Frontal cortex (tissue), 4 donors: ENCODE data around the gene ZNF385B. TPM values are rescaled to one million over a fixed set of nuclear protein-coding genes. Genes with fewer than 3 reads are reported as not detected.

Experiments
- DNase-seq, 2 donors: peaks; one replicate each; pipeline ENCODE4 v3.0.0; 2012; ENCODE audit warnings: low spot score in 2 of 2
- FAIRE-seq: peaks from 2 replicates; lab custom pipeline; 2012; peaks lifted over from hg19 to GRCh38; lab: Jason Lieb, UNC
- total RNA-seq: library from RNA; depleted of rRNA; stranded (reverse); fragments of >200 nt; gene quantifications from one replicate; pipeline ENCODE4 v1.2.3, GENCODE V29; 2014
- donor health status: control.
- donor health status: control.
- donor health status: control.

ZNF385B gene
- total RNA-seq, 1 donor from 2014 or later = 7.7 TPM

DNA sequence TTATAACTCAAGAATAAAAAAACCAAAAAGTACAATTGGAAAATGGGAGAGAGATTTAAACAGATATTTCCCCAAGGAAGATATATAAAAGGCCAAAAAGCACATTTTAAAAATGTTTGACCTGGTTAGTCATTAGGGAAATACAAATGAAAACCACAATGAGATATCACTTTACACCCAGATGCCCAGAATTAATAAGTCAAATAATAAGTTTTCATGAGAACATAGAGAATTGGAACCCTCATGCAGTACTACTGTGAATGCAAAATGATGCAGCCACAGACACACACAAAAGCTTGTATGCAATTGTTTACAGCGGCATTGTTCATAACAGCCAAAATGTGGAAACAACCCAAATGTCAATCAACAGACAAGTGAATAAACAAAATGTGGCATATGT is 165.9 kb downstream of the ZNF385B start:
- FAIRE-seq = no peak

DNA sequence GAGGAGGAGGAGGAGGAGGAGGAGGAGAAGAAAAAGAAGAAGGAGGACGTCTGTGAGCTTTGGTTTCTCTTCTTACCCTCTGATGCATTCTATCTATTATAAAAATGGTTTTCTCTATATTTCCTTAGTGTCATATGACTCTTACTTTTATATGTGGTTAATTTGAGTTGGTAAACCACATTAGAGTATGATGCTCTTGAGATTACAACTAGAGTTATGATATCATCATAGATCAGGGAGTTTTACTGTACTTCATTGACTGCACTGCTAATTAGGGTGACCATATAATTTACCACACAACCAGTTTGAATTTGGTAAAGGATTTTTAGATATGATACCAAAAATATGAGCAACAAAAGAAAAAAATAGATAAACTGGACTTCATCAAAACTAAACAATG is 166.4 kb downstream of the ZNF385B start:
- FAIRE-seq = no peak

More for the DNA sequence above, 165.9 kb downstream of the ZNF385B start:
- no peak for DNase-seq

DNA sequence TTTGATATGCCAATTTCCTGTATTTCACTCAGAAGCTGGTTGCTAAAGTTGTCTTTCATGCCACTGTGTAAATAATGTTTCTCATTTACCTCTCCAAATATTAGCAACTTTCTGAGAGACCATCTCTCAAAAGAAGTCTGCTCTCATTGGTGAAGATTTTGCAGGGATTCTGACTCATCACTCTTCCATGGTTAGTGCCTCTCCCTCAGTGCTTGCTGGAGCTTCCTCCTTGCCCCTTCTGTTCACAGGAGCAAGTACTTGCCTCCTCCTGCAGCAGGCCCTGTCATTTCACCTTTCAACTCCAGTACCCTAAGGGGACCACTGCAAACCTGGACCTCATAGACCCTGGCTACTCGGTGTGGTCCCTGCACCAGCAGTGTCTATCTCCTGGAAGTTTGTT is 168.8 kb downstream of the ZNF385B start:
- DNase-seq = no peak
- no peak for FAIRE-seq

More for the DNA sequence above, 166.4 kb downstream of the ZNF385B start:
- DNase-seq = no peak

DNA sequence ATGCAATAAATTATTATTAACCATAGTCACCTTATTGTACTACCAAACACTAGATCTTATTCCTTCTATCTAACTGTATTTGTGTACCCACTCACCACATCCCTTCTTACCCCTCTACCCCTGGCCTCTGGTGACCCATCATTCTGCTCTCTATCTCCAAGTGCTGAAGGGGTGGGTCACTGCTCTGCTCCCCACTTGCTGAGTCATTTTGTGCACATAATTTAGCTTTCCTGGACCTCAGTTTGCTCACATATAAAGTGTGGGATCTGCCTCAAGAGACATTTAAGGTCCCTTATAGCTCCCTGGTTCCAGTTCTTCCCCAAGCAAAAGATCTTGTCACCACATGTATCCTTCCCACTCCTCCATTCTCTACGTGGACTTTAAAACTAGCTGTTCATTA is 169.4 kb downstream of the ZNF385B start:
- DNase-seq = no peak
- no peak for FAIRE-seq

DNA sequence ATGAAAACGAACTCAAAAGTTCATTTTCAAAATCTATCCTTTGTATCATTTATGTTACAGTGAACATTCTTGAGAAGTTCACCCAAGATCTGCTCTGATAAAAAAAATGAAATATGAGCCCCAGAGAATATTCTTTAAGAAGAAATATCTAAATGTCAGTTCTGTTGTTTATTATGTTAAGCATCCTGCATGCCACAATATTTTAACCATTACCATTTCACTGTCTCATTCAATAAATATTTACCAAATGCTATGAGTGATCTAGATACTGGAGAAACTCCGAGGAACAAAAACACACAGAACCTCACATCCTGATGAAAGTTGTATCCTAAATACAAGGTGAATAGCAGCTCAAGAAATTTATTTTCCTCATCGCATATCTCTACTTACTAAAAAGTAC is 170.2 kb downstream of the ZNF385B start:
- no peak for DNase-seq
- FAIRE-seq = no peak

DNA sequence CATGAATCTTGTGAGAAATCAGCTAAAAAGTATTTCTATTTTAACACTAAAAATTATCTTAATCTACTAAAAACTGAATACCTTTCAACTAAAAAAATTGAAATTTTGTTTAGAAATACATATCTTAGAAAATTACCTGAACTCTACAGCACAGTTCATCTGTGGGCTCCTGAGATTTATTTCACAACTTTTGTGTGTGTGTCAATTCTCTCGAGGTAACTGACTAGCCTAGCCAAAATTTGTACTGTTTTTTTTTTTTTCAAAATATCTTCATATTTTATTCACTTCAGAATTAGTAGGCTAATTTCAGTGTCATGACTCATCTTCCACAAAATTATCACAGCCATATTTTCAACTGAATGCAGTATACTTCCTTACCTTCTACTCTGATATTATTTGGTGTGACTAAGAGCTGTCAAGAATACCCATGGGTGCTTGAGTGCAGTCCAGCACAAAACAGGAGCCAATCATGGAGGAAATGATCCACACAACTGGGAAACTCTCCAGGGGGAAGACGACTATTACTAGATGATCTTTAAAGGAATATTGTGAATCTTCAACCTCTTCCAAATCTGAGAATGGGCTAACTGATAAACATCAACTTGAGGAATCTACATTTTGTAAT is 174.6 kb downstream of the ZNF385B start:
- no peak for FAIRE-seq

DNA sequence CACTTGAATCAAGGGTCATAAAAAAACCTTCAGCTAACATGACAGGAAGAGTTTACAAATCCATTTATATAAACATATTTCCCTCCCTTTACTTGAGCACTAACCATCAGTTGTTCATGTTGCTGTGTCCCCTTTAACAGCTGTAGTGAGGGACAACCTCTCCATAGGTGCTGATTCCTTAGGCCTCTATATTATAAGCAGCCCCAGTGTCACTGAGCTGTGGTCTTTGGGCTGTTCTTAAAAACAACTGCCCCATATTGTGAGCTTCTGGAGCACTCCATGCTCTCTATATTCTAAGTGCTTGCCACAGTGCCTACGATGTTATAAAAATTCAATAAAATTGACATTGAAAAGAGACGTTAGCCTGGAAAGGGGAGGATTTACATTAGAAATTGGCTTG is 175.3 kb downstream of the ZNF385B start:
- FAIRE-seq (no peak), DNase-seq (no peak)

More for the DNA sequence above, 174.6 kb downstream of the ZNF385B start:
- no peak for DNase-seq

DNA sequence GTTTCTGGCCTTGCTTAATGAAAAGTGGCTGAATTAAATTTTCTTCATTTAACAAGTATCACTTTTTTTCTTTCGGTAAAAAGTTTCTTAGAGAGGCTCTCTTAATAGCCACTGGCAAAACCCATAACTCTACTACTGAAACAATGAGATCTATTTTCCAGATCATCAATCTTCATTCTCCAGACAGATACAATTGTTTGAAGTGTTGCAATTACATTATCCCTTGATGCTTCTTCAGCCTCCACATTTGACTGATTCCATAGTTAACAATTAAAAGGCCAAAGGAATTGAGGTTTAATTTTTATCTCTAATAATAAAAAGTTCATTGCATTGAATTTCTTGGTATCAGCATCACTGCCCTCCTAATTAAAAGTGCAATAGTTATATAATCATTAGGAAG is 176.3 kb downstream of the ZNF385B start:
- FAIRE-seq (no peak), DNase-seq (no peak)

DNA sequence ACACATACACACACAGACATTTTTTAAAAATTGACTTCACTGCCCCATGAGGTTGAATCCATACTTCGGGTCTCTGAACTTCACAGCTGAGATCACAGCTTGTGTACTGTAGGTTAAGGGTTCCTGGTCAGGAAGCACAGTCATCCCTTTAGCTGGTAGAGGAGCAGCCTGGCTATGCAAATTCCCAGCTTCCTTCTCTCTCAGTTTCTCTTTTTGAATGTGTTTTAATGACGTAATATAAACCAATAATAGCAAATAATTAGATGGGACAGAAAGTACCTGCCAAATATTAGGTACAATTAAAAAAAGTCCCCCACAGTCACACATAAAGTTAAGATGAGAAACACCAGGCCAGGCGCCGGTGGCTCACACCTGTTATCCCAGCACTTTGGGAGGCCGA is 178.7 kb downstream of the ZNF385B start:
- FAIRE-seq (no peak), DNase-seq (no peak)

DNA sequence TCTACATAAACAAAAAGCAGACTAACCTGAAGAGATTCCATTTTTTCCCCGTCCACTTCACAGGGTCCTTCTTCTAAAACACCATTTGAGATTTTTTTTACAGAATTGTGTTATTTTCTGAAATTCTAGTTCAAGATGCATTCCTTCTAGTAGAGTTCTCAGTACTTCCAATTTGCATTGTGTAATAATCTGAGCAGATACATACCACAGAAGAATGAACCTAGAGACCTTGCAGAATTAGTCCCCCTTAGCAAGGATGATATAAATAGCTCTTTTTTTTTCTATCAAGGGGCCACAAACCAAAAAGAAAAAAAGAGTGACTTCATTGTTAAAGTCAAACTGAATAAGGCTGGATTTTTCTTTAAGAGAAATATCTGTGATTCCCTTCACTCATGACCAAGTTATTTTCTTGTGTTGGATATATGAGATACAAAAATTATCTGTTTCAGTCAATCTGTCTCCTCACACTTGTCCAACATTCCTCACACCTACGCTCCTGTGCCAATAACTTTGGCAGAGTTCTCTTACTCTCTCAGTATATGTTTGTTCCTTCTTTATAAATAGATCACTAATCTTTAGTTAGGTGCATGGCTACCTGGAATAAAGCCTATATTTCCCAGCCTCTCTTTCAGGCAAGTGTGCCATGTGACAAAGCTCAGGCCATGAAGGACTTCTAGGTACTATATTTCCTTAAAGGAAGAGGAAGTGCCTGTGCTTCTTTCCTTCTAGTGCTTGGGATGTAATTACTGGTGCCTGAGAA is 183.5 kb downstream of the ZNF385B start:
- FAIRE-seq (no peak), DNase-seq (no peak)

DNA sequence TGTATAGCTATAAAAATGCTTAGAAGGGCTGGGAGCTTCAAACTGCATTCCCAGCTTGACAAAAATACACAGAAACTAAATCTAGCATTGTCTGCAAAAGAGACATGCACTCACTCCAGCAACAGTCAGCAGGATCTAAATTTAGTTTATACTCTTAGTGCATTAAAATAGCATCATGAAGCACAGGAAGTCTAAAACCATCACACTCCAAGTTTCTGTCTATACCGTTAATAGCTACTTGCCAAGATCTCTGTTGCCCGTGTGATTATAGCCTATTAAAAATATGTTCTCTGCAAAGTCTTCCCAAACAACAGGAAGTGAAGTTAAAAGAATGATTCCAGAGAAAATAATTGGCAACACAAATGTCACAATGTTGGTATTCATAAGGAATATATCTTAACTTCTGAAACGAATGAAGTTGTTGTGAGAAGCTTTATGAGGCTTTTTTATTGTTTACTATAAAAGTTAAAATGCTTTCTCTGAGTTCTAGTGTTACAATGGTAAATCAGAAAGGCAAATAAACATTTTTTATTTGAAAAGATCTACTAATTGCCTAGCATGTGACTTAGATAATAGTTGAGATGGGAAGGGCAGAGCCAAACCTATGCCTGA is 184.2 kb downstream of the ZNF385B start:
- FAIRE-seq (no peak), DNase-seq (peak in 1 of 2 donors; percentile 30)

DNA sequence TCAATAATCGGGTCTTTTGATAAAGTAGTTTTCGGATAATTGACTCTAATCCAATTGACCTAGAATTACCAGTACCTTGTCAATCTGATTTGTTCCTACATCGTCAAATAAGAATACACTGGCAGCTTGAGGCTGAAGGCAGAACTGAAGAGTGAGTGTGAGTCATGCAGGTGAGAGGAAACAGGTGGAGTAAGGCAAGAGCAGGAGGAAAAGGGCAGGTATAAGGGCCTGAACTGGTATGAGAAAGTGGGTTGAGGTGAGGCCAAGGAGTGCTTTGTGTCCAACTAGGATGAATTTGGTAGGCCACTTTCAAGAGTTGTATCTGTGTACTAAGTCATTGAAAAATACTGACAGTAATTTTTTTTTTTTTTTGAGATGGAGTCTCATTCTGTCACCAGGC is 186.0 kb downstream of the ZNF385B start:
- no peak for FAIRE-seq
- DNase-seq = no peak

DNA sequence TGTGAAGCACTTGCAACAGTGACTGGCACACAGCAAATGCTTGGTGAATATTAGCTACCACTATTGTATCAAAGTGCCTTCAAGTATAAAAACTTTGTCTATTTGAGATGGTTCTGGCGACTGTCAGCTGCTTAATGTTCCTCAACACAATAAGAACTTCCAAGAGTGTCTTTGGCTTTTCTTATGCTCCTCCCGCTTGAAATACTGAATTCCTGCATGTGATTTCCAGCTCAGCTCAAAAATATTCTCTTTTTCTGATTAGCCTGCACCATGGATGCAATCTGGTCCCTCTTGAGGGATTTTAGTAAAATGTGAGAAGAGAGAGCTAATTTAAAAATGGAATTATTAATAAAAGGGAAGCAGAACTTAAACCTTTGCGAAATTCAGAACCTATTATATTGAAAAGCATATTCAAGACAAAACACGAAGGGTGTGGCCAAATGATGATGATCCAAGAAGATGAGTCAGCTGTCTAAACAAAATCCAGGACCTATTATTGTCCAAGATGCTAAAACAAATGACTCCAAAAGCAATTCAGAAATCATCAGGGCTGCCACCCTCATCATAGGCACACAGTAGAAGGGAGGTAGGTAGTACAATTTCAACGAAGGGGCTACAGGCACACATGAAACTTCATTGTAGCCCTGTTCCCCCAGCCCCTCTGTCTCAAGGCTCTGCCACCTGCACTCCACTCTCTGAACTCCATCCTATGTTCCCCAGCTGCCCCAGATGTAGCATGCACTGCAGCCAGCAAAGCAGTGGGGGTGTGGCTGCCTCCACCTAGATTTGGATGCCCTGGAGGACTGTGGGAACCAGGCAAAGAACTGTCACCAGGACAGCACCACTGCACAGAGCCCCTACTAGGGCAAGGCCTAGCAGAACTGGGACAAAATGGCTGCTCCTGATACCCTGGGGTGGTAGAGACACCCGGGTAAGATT is 190.1 kb downstream of the ZNF385B start:
- no peak for FAIRE-seq

DNA sequence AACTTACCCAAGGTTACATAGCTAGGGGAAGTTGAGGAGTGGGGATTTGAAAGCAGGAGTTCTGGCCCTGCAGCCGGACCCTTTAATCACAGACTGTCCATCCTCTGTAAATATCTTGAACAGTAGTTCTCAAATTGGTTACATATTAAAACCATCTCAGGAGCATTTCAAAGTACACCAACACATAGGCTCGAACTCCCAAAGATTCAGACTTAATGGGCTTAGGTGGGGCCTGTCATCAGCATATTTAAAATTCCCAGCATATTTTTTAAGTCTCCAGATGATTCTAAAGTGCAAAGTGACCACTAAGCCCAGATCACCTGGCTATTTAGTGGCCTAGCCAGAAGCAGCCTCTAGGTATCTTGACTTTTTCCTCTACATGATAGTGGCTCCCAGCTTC is 192.2 kb downstream of the ZNF385B start:
- no peak for FAIRE-seq

More for the DNA sequence above, 190.1 kb downstream of the ZNF385B start:
- no peak for DNase-seq

DNA sequence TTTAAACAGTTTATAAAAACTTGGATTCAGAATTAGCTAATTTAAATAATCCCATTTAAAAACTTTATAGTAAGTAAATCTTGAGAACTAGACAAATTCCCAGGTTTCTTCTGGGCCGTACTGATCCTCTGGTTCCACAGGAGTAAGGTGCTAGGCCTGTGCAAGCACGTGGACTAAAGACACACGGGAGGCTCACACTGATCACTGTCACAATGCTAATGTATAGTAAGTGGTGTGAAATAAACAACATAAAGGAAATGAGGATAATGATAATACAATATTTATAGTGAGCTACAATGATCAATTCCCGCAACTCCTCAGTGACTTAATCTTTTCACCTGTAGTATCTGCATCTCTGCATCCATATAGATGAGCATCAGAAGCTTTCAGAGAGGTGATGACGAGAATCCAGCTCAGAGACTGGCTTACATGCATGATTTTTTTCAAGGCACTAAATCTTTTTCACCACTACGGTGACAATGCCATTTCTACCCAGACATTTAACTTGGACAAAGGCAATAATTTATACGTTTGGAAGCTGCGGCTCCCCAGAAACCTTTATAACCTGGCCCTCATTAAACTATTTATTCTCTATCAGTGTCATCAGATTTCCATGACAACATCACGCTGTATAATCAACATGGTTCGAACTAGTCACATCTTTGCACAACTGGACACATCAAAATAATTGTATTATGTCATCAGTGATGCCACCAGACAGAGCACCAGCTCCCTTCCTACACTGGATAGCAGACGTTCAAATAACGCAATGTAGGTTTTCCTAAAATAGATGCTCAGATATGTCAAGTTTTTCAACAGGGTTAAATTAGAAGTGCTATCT is 196.2 kb downstream of the ZNF385B start:
- FAIRE-seq (no peak), DNase-seq (no peak)

More for the DNA sequence above, 192.2 kb downstream of the ZNF385B start:
- DNase-seq = no peak

DNA sequence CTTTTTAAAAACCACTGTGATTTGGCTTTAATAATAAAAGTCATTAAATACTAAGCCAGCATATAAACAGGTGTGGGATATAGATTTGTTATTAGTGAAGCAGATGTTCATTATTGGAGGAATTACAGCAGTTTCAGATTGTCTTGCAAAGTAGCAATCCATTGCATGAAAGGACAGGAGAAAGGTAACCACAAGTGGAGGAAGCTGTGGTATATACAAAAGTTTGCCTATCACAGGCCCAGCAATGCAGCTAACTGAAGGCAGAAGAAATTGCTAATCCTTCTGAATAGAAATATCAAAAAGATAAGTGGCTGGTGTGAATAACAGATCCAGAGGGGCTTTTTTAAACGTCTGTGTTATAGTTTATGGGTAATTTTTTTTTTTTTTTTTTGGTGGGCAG is 199.4 kb downstream of the ZNF385B start:
- DNase-seq = no peak
- FAIRE-seq = no peak

DNA sequence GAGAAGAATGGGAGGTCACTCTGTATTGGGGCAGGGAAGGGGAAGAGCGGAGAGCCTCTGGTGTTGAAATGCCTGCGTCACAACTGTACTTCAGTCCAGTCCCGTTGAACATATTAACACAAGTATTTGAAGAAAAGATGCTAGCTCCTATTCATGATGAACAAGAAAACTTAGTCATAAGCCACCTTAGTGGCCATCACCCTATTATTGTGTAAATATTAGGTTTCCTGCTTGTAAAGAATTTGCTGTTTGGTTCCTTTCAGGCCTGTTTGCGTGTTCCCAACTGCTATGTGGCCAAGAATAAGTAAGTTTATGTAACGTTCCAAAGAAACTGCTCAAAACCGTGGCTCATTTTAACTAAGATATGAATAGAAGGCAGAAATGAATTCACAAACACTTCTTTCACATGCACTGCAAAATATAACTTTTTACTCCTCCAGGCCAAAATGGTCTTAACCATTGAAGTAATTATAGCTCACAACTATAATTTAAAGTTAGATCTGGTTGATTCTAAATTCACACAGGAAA is 204.3 kb downstream of the ZNF385B start:
- FAIRE-seq = no peak
- no peak for DNase-seq

DNA sequence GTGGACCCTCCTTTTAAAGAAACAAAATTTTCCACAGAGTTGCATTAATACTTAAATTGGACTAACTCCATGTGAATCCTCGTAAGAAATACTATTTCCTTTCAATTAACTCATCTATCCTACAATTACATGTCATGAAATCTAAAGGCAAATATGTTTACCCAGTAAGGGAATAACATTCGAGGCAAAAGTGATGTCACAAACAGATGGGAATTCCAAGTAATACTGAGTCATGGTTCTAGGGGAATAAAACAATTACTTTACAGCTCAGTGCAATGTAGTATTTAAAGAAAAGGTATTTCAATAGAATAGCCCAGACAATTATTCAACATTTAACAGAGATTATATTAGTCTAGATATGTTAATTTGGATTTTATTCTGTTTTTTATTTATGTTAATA is 205.8 kb downstream of the ZNF385B start:
- FAIRE-seq (no peak), DNase-seq (no peak)

DNA sequence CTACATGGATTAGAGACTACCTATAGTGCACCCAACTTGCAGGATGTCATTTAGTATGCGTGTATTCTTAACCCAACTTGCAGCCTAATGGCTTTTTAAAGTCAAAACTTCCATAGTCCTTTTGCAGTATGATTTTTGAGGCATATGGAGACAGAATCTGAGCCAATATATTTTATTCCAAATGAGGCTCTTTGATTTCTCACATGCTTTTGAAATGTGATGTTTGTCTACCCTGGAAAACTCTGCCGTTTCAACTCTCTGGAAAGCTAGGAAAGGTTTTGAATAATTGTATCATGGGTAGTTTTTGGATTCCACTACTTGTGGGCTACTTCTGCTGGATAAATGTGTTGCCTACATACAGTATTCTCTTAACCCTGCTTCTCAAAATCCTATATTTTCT is 206.6 kb downstream of the ZNF385B start:
- FAIRE-seq = no peak
- DNase-seq = no peak
